BLaER1 (cell line): Measurements from ENCODE around the gene RSL1D1.

Experiments used
- H3K27ac ChIP-seq: shearing (Covaris generic); formaldehyde crosslinking; 2 replicates; pipeline ENCODE4 v1.8.1; 2022
- H3K27me3 ChIP-seq: shearing (Covaris generic); formaldehyde crosslinking; 2 replicates; pipeline ENCODE4 v1.8.1; 2022
- H3K36me3 ChIP-seq: shearing (Covaris generic); formaldehyde crosslinking; 2 replicates; pipeline ENCODE4 v1.8.1; 2022
- H3K4me1 ChIP-seq: shearing (Covaris generic); formaldehyde crosslinking; 2 replicates; pipeline ENCODE4 v1.8.1; 2022
- H3K4me2 ChIP-seq: shearing (Covaris generic); formaldehyde crosslinking; 2 replicates; pipeline ENCODE4 v1.8.1; 2022
- H3K4me3 ChIP-seq: shearing (Covaris generic); formaldehyde crosslinking; 2 replicates; pipeline ENCODE4 v1.8.1; 2022
- H3K9ac ChIP-seq: shearing (Covaris generic); formaldehyde crosslinking; 2 replicates; pipeline ENCODE4 v1.8.1; 2022
- H3K9me3 ChIP-seq: shearing (Covaris generic); formaldehyde crosslinking; 2 replicates; pipeline ENCODE4 v1.8.1; 2022
- H4K20me1 ChIP-seq: shearing (Covaris generic); formaldehyde crosslinking; 2 replicates; pipeline ENCODE4 v1.8.1; 2022
- Cebpa-rat ChIP-seq: shearing (Covaris generic); IDR thresholded peaks from 2 replicates; pipeline ENCODE4 v1.8.1; 2022

RSL1D1 gene

GRCh38 chr16:11851294-11852091 lies at the start of gene RSL1D1:
Gene RSL1D1 (minus strand): TSS chr16:11851542. CDS start chr16:11851512, 30 bp downstream.
- no peaks in the 10 kb centered on the region for H3K9me3 ChIP-seq
- H3K36me3 ChIP-seq, result peaks cover 53% of the 10 kb centered on the region
- H3K27ac ChIP-seq, result peak within 1 kb of the TSS; percentile 97
- peak within 1 kb of the TSS; percentile 82 for H3K4me3 ChIP-seq
- peak within 1 kb of the TSS; percentile 98 for H3K9ac ChIP-seq
- TF ChIP-seq Cebpa-rat, result no peak
- H3K4me2 ChIP-seq, result peak within 1 kb of the TSS; percentile 98
- H3K27me3 ChIP-seq, result no peaks in the 10 kb centered on the region
- H4K20me1 ChIP-seq, result peaks cover 78% of the 10 kb centered on the region
- H3K4me1 ChIP-seq, result peaks cover 56% of the 10 kb centered on the region

DNA sequence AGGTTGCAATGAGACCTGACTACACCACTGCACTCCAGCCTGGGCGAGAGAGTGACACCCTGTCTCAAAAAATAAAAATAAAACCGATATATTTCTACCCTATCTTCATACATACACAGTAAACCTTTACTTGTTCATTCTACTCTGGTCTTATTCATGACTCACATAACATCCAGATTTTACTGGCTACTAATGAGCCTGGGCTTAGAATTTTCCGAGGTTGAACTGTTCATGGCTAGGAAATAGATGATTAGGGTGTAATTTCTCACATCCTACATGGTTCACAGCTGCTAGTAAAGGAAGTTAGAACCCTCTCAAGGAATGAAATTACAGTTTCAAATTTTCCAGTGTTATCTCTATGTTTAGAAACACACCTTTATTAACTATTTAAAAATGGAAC lies 49.7 kb upstream of the RSL1D1 start:
- Histone ChIP-seq H3K36me3 (peaks cover 86% of the 10 kb centered on the region), H4K20me1 (peaks cover 100% of the 10 kb centered on the region), H3K9ac (0 out of 2 replicates have a peak overlapping the region, but pooled peaks have one; percentile 20), H3K27ac (no peak overlapping the region), H3K4me3 (no peak overlapping the region), H3K4me2 (no peak overlapping the region), H3K4me1 (peaks cover 21% of the 10 kb centered on the region), H3K27me3 (no peaks in the 10 kb centered on the region), H3K9me3 (no peaks in the 10 kb centered on the region)
- no peak for TF ChIP-seq Cebpa-rat

DNA sequence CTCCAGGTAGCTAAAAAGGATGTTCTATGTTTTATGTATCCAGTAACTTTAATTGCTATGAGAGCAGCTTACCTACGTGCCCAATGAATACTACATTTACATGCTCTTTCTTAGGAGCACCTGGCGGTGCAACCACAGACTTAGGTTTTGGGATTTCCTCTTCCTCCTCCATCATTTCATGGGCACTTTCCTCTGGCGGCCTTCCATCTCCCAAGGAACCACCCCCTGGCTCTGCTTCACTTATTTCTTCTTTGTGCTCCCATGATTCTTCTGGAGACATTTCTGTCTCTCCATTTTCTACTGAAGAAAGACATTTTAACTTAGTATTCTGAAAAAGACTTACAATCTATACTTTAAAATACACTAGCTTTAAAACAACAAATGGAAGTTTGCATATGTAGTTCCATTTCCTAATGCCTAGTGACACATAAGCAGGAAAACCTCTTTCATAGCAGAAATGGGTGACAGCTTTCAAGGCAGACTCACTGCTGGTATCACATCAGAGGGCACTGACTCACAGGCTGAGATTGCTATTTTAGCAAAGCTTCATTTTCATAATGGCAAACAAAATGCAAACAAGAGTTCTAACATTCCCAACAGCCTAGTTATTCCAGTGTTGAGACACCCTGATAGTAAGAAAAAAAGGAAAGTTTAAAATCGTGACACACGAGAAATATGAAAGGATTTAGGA lies 45.3 kb upstream of the RSL1D1 start:
- no peaks in the 10 kb centered on the region for H3K9me3 ChIP-seq
- no peaks in the 10 kb centered on the region for H3K27me3 ChIP-seq
- no peak overlapping the region for H3K27ac ChIP-seq
- H3K36me3 ChIP-seq, result peaks cover 89% of the 10 kb centered on the region
- H3K4me3 ChIP-seq, result no peak overlapping the region
- H3K4me1 ChIP-seq, result peaks cover 12% of the 10 kb centered on the region
- peak overlapping the region; percentile 25; the same call in 1 of the 2 replicates for H3K4me2 ChIP-seq
- H4K20me1 ChIP-seq, result peaks cover 99% of the 10 kb centered on the region
- TF ChIP-seq Cebpa-rat, result no peak
- no peak overlapping the region for H3K9ac ChIP-seq

DNA sequence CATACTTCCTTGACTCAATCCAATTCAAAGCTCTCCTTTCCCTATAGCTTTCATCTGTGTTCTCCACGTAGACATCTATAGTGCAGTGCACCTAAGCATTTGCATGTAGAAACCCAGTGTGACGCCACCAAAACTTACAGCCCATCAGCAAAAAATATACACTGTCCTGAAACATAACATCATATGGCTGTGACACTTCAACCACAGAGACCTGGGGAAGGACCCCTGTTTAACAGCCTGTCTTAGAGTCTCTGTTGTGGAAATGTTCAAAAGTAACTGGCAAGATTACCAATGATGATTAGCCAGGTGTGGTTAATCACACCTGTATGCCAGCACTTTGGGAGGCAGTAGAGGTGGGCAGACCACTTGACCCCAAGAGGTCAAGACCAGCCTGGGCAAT lies 42.2 kb upstream of the RSL1D1 start:
- Histone ChIP-seq H3K27ac (no peak overlapping the region), H3K27me3 (no peaks in the 10 kb centered on the region), H3K4me1 (peaks cover 12% of the 10 kb centered on the region), H4K20me1 (peaks cover 78% of the 10 kb centered on the region), H3K4me2 (no peak overlapping the region), H3K9me3 (no peaks in the 10 kb centered on the region), H3K36me3 (peaks cover 89% of the 10 kb centered on the region), H3K4me3 (no peak overlapping the region), H3K9ac (no peak overlapping the region)
- TF ChIP-seq Cebpa-rat, result no peak

DNA sequence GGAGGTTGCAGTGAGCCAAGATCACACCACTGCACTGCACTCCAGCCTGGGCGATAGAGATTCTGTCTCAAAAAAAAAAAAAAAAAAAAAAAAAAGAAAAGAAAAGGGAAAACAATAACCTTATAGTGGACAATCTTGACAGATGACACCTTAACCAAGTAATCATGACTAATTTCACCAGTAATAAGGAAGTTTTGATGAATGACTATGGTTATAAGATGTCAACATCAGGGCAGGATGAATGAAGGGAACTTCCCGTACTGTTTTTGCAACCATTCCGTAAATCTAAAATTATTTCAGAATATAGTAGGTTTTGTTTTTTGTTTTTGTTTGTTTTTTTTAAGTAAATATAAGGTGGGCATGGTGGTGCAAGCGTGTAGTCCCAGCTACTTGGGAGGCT lies 41.4 kb upstream of the RSL1D1 start:
- peaks cover 12% of the 10 kb centered on the region for H3K4me1 ChIP-seq

GRCh38 chr16:11890231-11890965 lies 39.1 kb upstream of the RSL1D1 start:
- Histone ChIP-seq H3K4me1 (no peaks in the 10 kb centered on the region), H3K9me3 (no peaks in the 10 kb centered on the region), H4K20me1 (peaks cover 59% of the 10 kb centered on the region), H3K27me3 (no peaks in the 10 kb centered on the region), H3K4me2 (no peak overlapping the region), H3K4me3 (no peak overlapping the region), H3K9ac (no peak overlapping the region), H3K27ac (no peak overlapping the region), H3K36me3 (peaks cover 98% of the 10 kb centered on the region)
- TF ChIP-seq Cebpa-rat, result no peak

More for the DNA sequence above, 41.4 kb upstream of the RSL1D1 start:
- no peaks in the 10 kb centered on the region for H3K27me3 ChIP-seq
- TF ChIP-seq Cebpa-rat, result no peak
- H3K36me3 ChIP-seq, result peaks cover 92% of the 10 kb centered on the region
- H3K4me3 ChIP-seq, result no peak overlapping the region
- H3K9me3 ChIP-seq, result no peaks in the 10 kb centered on the region
- no peak overlapping the region for H3K4me2 ChIP-seq
- H4K20me1 ChIP-seq, result peaks cover 76% of the 10 kb centered on the region
- H3K27ac ChIP-seq, result no peak overlapping the region
- H3K9ac ChIP-seq, result no peak overlapping the region

GRCh38 chr16:11886881-11887280 lies 35.5 kb upstream of the RSL1D1 start:
- Histone ChIP-seq H3K27me3 (no peaks in the 10 kb centered on the region), H3K36me3 (peaks cover 98% of the 10 kb centered on the region), H3K27ac (no peak overlapping the region), H3K4me3 (no peak overlapping the region), H3K9ac (no peak overlapping the region), H3K4me1 (no peaks in the 10 kb centered on the region), H3K9me3 (no peaks in the 10 kb centered on the region), H4K20me1 (peaks cover 40% of the 10 kb centered on the region), H3K4me2 (no peak overlapping the region)
- no peak for TF ChIP-seq Cebpa-rat

DNA sequence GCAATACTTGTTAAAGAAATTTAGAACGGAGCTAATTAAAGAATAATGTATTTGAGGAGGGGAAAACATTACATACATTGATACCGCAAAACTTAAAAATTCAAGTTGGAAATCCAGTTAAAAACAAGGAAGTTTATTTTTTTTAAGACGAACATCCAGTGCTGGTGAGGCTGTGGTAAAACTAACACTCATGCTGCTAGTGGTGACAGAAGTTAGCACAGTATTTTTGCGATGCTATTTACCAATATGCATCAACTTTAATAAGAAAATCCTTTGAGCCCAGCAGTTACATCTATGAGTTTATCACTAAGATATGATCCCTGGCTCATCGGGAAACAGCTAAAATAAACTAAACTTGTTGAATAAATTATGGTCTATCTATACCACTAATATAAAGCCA lies 32.7 kb upstream of the RSL1D1 start:
- Histone ChIP-seq H3K9ac (no peak overlapping the region), H3K27ac (no peak overlapping the region), H3K9me3 (no peaks in the 10 kb centered on the region), H3K4me2 (no peak overlapping the region), H3K4me1 (no peaks in the 10 kb centered on the region), H4K20me1 (peaks cover 47% of the 10 kb centered on the region), H3K27me3 (no peaks in the 10 kb centered on the region), H3K4me3 (no peak overlapping the region), H3K36me3 (peaks cover 100% of the 10 kb centered on the region)
- TF ChIP-seq Cebpa-rat, result no peak

DNA sequence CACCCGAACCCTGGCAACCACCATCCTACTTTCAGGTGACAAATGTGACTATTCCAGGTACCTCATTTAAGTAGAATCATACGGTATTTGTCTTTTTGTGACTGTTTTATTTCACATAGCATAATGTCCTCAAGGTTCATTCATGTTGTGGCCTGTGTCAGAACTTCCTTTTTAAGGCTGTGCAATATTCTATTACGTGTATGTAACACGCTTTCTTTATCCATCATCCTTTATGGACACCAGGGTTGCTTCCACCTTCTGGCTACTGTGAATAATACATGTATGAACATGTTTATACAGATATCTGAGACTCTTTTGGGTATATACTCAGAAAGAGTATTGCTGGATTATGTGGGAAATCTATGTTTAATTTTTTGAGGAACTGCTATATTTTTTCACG lies 28.7 kb upstream of the RSL1D1 start:
- no peak overlapping the region for H3K27ac ChIP-seq
- H3K4me1 ChIP-seq, result no peaks in the 10 kb centered on the region
- H4K20me1 ChIP-seq, result peaks cover 66% of the 10 kb centered on the region
- no peaks in the 10 kb centered on the region for H3K9me3 ChIP-seq
- H3K4me2 ChIP-seq, result no peak overlapping the region
- H3K4me3 ChIP-seq, result no peak overlapping the region
- no peak for TF ChIP-seq Cebpa-rat
- no peaks in the 10 kb centered on the region for H3K27me3 ChIP-seq
- peaks cover 98% of the 10 kb centered on the region for H3K36me3 ChIP-seq
- no peak overlapping the region for H3K9ac ChIP-seq
